KOPT-K1 (cell line): ENCODE results near the gene THPO.
A peak's percentile ranks its signal among the peaks of the same experiment; 100 is the strongest.

Source experiments
- H3K27ac ChIP-seq: fragments of 200-600 bp; sonication (generic); 2 replicates; pipeline ENCODE4 v1.5.1; 2016; ENCODE audit warnings: antibody characterized with exemption, mild to moderate bottlenecking, low read depth, low read length; ENCODE audit not compliant: poor library complexity, severe bottlenecking
- H3K36me3 ChIP-seq: fragments of 200-600 bp; sonication (generic); 2 replicates; pipeline ENCODE4 v1.5.1; 2017; ENCODE audit warnings: antibody characterized with exemption, mild to moderate bottlenecking, low read length, moderate library complexity; ENCODE audit not compliant: insufficient read depth
- H3K9me3 ChIP-seq: fragments of 200-600 bp; sonication (generic); 2 replicates; pipeline ENCODE4 v1.5.1; 2017; ENCODE audit warnings: antibody characterized with exemption, low read length, mild to moderate bottlenecking; ENCODE audit not compliant: insufficient read depth, poor library complexity, severe bottlenecking

Gene THPO

DNA sequence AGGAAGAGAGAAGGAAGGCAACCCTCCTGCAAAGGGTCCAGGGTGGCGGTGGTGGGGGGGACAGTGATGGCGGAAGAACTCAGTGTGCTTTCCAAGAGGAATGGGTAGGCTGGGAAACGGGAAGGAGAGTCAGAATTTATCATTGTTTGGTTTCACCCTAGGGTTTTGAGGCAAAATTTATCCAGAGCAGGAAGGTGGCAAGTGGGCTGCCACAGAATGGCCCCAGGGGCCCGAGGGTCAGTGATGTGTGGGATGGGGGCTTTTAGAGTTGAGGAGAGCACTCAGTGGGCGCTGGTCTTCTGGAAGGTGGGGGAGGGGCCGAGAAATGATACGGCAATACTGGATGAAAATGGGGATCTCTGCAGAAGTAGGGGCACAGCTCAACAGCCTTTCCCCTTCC is 40.0 kb downstream of the THPO start:
- H3K27ac ChIP-seq: no peak overlapping the region
- H3K9me3 ChIP-seq: no peaks in the 10 kb centered on the region
- H3K36me3 ChIP-seq: peaks cover 27% of the 10 kb centered on the region

DNA sequence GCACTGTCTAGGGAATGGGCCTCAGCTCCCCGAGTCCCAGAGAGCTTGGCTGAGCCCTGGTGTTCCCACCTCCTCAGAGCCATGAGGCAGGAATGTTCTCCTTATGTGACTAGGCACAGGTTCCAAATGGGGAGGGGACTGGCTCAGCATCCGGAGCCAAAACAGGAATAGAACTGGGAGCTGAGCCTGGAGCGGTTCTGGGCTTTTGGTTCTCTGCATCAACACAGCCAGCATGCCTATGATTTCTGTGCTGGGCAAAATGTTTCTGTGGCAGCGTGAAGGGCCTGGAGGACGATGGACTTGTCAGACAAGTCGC is 40.6 kb downstream of the THPO start, which contains the start of gene FAM131A:
FAM131A (plus strand) TSS at position 202 of the 316 bp plus-strand sequence; CDS start at position 233, 31 bp downstream.
- peak within 1 kb of the TSS; percentile 19 for H3K27ac ChIP-seq
- H3K36me3 ChIP-seq: peaks cover 33% of the 10 kb centered on the region
- H3K9me3 ChIP-seq: no peaks in the 10 kb centered on the region

DNA sequence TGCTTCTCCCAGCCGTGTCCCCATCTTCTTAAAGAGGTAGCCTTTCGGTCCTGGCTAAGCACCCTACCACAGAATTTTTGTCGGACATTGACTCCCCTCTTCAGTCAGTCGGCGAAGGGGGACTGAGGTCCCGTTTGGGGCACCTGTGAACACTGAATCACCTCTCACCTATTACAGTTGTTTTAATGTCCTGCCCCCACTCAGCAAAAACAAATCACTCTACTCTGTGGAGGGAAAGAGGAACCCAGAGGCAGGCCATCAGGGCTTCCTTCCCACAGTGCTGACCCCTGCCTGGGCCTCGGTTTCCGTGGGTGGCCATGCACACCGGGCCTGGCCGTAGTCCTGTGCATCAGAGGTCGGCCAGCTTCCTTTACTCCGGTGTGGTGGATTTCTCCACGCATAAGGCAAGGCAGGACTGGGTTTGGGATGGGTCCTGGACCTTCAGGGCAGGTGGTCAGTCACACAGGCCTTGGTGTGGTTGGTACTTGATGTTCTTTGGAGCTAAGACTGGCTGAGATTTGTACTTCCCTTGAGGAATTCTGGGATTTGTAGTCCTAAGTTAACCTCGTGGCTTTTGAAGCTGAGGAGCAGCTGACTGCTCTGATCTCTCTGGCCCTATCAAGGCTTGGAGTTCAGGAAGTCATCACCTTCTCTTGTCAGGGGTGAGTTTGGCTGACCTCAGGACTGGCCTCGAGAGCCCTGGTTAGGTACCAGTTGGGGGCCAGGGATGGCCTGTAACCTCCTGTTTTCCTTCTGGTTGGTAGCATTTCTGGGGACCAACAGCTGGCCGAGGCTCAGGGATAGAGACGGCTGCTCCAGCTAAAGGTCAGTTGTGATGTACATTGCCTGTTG is 41.2 kb downstream of the THPO start:
- peak overlapping the region; percentile 19 for H3K27ac ChIP-seq
- H3K36me3 ChIP-seq: peaks cover 39% of the 10 kb centered on the region
- no peaks in the 10 kb centered on the region for H3K9me3 ChIP-seq

DNA sequence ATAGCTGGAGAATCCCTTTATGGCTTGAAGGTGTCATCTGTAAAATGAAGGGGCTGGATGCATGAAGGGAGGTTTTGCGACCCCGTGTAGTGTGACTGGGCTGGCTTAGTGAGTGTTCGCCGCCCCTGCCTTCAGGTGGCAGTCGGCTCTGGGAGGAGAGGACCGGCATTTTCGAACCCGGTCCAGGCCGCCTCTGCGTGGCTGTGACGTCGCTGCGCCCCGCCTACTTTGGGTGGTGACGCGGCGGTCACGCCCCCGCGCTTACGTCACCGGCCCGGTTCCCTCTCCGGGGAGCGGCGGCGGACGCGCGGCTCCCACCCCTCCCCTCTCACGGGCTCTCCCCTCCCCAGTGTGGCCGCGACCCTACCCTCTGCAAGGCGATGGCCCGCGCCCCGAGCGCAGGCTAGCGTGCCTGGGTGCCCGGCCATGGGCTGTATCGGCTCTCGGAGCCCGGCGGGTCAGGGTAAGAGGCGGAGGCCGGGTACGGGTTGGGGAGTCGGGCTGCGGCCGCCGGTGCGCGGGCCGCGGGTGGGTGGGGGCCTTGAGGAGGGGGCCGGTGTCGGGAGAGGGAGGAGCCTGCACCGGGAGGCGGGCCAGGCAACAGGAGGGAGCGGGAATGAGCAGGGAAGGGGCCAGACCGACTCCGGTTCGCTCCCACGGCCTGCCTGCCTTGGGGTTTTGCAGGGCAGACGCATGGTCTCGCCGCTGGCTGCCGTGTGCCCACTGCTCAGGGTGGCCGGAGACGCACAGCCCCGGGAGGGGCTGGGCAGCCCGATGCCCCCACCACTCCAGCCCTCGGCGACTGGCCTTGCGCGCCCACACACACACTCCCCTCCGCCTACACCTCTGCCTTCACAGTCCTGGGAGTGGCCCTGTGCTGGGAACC is 42.1 kb downstream of the THPO start:
- H3K9me3 ChIP-seq: no peaks in the 10 kb centered on the region
- peak overlapping the region; percentile 35 for H3K27ac ChIP-seq
- H3K36me3 ChIP-seq: peaks cover 48% of the 10 kb centered on the region

DNA sequence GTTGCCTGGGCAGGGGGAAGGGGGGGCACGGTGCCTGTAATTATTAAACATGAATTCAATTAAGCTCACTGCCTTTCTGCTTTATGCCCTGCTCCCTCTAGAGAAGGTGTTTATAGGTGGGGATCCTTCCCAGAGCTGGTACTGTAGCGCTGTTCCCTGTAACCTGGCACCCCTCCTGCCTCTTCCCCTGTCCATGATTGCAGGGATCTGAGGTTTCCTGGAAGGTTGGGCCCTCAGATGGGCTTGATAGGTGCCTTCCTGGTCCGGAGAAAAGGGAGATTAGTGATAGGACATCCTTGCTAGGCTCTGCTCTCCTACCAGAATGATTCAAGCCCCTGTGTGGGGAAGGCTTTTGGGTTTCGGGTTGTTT is 42.7 kb downstream of the THPO start:
- Histone ChIP-seq H3K36me3 (peaks cover 54% of the 10 kb centered on the region), H3K9me3 (no peaks in the 10 kb centered on the region), H3K27ac (peak overlapping the region; percentile 35)

DNA sequence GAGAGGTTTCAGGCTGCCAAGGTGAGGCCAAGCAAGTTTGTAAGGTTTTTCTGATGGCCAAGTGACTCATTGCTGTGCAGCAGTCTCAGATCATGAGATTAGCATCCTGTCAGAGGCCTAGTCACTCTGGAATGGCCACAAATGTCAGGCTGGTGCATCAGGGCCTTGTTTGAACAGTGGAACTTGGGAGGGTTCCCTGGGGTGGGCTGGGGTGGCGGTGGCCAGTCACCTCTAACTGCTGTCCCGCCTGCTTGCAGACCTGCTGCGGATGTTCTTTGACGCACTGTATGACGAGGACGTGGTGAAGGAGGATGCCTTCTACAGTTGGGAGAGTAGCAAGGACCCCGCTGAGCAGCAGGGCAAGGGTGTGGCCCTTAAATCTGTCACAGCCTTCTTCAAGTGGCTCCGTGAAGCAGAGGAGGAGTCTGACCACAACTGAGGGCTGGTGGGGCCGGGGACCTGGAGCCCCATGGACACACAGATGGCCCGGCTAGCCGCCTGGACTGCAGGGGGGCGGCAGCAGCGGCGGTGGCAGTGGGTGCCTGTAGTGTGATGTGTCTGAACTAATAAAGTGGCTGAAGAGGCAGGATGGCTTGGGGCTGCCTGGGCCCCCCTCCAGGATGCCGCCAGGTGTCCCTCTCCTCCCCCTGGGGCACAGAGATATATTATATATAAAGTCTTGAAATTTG is 43.4 kb downstream of the THPO start:
- no peak overlapping the region for H3K27ac ChIP-seq
- peaks cover 61% of the 10 kb centered on the region for H3K36me3 ChIP-seq
- no peaks in the 10 kb centered on the region for H3K9me3 ChIP-seq

DNA sequence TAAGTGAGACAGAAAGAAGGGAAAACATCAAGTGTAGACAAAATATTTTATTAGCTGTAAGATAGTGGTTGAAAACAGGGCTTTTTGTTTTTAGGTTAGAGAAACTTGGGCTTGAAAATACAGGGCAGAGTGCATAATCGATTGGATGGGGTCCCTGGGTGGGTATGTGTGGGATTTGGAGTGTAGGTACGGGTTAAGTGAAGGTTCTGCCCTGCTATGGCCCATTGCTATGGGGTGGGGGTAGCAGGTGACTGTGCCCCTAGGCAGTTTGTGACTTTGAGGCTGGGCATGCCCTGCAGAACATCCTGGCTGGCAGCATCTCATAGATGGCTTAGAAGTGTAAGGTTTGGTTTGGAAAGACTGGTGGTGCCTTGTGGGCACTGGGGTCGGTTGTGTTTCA is 44.3 kb downstream of the THPO start:
- peaks cover 70% of the 10 kb centered on the region for H3K36me3 ChIP-seq
- H3K27ac ChIP-seq: no peak overlapping the region
- H3K9me3 ChIP-seq: no peaks in the 10 kb centered on the region

DNA sequence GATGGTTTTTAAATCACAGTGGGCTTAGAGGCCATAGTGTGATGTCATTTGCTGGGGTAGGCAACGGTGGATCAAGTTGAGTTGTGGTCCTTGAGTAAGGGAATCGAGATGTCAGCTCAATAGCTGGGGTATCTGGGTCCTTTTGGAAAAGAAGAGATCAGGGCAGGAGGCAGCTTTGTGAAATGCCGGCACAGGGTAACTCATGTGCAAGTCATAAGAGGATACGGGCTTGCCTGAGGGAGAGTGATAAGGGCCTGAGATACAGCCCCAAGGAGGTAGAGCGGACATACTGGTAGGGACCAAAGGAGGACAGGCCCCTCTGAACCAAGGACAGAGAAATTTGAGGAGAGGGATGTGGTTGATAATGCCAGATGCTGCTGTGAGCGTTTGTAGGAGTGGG is 44.8 kb downstream of the THPO start:
- H3K27ac ChIP-seq: no peak overlapping the region
- H3K9me3 ChIP-seq: no peaks in the 10 kb centered on the region
- peaks cover 75% of the 10 kb centered on the region for H3K36me3 ChIP-seq

DNA sequence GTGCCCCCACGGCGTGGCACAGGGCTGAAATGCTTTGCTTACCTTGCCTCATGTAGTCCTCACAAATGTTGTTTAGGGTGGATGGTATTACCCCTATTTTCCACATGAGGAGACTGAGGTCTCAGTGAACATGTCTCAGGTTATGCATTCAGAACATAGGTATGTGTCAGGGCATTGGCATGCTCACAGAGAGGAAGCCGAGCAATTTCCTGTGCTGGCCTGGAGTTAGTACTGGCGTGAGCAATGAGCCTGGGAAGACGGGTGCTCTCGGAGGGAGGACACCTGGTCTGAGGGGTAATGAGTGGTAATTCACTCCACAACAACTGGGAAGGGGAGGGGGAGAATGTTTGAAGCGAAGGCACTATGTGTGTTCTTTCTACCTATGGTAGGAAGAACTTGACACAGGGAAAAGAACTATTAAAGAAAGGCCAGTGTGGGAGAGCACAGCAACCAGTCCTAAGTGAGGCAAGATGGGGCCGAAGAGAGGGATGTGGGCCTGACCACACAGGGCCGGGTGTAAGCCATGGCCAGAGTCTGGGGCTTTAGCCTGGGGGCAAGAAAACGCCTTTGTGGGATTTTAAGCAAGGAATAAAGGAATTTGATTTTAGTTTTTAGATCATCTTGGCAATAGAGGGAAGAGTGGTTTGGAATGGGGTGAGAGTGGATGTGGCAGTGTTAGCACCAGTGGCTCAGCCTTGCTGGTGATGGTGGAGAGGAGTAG is 45.5 kb downstream of the THPO start:
- no peak overlapping the region for H3K27ac ChIP-seq
- H3K36me3 ChIP-seq: peaks cover 82% of the 10 kb centered on the region
- no peaks in the 10 kb centered on the region for H3K9me3 ChIP-seq

DNA sequence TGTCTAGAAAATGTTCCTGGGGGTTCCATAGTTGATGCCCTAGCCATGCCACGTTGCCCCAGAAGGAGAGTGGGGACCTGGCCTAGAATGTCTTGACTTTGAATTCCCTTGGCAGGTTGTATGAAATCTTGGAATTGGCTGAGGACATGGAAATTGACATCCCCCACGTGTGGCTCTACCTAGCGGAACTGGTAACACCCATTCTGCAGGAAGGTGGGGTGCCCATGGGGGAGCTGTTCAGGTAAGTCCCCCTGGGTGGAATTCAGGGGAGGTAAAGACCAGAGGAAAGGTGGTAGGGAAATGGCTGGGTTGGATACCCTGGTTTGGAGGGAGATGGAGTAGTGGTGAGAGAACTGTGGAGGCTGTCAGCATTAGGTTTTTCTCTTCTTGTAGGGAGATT is 49.5 kb downstream of the THPO start:
- Histone ChIP-seq H3K36me3 (peaks cover 100% of the 10 kb centered on the region), H3K9me3 (no peaks in the 10 kb centered on the region), H3K27ac (no peak overlapping the region)

DNA sequence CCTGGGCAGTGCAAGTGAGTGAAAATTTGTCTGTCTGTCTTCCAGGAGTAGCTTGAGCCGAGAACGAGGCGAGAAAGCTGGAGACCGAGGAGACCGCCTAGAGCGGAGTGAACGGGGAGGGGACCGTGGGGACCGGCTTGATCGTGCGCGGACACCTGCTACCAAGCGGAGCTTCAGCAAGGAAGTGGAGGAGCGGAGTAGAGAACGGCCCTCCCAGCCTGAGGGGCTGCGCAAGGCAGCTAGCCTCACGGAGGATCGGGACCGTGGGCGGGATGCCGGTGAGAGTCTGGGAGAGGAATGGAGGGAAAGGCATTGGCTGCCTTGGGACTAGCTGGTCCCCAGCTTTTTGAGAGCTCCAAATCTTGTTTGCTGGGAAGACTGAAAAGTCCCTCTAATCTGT is 50.8 kb downstream of the THPO start:
- H3K27ac ChIP-seq: no peak overlapping the region
- H3K9me3 ChIP-seq: no peaks in the 10 kb centered on the region
- peaks cover 100% of the 10 kb centered on the region for H3K36me3 ChIP-seq

DNA sequence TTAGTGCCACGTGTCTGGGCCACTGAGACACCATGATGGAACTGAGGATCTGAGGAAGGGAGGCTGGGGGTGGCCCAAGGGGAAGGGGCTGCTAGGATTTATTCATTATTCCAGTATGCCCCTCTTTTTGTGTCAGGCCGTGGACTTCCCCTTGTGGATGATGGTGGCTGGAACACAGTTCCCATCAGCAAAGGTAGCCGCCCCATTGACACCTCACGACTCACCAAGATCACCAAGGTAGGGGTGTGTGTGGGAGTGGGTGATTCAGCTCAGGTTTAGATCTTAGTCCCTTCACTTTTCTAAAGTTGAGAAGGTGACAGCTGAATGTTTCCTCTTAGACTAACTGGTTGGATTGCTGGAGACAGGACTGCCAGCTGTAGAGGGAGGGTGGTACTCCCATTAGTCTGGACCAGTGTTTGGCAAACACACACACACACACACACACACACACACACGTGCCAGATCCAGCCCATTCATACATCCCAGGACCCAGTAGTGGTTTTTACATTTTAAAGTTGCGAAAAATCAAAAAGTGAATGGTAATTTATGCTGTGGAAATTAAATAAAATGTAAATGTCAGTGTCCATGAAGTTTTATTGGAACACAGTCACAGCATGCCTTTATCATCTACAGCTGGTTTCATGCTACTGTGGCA is 52.2 kb downstream of the THPO start:
- Histone ChIP-seq H3K27ac (no peak overlapping the region), H3K36me3 (peaks cover 100% of the 10 kb centered on the region), H3K9me3 (no peaks in the 10 kb centered on the region)

DNA sequence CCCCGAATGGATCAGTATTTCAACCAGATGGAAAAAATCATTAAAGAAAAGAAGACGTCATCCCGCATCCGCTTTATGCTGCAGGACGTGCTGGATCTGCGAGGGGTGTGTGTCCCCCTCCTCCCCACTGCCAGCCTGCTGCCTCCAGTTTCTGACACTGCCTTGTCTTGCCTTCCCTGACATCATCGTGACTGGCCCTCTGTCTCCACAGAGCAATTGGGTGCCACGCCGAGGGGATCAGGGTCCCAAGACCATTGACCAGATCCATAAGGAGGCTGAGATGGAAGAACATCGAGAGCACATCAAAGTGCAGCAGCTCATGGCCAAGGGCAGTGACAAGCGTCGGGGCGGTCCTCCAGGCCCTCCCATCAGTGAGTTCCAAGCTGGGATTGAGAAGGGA is 52.7 kb downstream of the THPO start:
- no peak overlapping the region for H3K27ac ChIP-seq
- H3K36me3 ChIP-seq: peaks cover 100% of the 10 kb centered on the region

DNA sequence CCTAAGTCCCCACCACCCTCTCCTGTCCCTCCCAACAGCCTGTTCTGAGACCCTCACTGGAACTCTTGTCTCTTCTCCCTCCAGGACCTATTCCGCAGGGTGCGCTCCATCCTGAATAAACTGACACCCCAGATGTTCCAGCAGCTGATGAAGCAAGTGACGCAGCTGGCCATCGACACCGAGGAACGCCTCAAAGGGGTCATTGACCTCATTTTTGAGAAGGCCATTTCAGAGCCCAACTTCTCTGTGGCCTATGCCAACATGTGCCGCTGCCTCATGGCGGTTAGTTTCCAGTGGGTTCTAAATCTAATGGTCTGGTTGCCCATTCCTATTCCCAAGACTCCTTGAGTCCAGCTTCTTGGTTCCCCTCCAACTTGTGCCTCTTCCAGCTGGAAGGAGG is 54.3 kb downstream of the THPO start:
- H3K27ac ChIP-seq: no peak overlapping the region
- H3K36me3 ChIP-seq: peaks cover 99% of the 10 kb centered on the region
- H3K9me3 ChIP-seq: no peaks in the 10 kb centered on the region

More for the DNA sequence above, 52.7 kb downstream of the THPO start:
- no peaks in the 10 kb centered on the region for H3K9me3 ChIP-seq
